GM08714 (cell line): Measurements from ENCODE around the gene LPAR6.

ENCODE experiments used
- H3K4me3 ChIP-seq: fragments of 200-500 bp; sonication (Bioruptor generic); 2 replicates; pipeline ENCODE4 v1.5.1; 2014; ENCODE audit warnings: mild to moderate bottlenecking, low read length, inconsistent platforms
- ZNF274 ChIP-seq: IDR thresholded peaks from 2 replicates; pipeline ENCODE4 v1.6.1; 2012; ENCODE audit warnings: mild to moderate bottlenecking, low read depth, low read length

Gene LPAR6

GRCh38 chr13:48402325-48402932, 10.5 kb downstream of the LPAR6 start:
- TF ChIP-seq ZNF274, result no peak
- no peak overlapping the region; the same call in 1 of the 2 replicates for H3K4me3 ChIP-seq

GRCh38 chr13:48401480-48401879, 11.4 kb downstream of the LPAR6 start:
- H3K4me3 ChIP-seq, result no peak overlapping the region
- TF ChIP-seq ZNF274, result no peak

- no peak for TF ChIP-seq ZNF274
- no peak overlapping the region for H3K4me3 ChIP-seq
These were observed 12.0 kb downstream of the LPAR6 start for GRCh38 chr13:48400850-48401291.

GRCh38 chr13:48400090-48400694, 12.7 kb downstream of the LPAR6 start:
- no peak overlapping the region for H3K4me3 ChIP-seq
- no peak for TF ChIP-seq ZNF274

GRCh38 chr13:48398450-48399095, 14.3 kb downstream of the LPAR6 start:
- TF ChIP-seq ZNF274, result no peak
- H3K4me3 ChIP-seq, result no peak overlapping the region

- no peak overlapping the region for H3K4me3 ChIP-seq
- no peak for TF ChIP-seq ZNF274
These were observed 15.2 kb downstream of the LPAR6 start for GRCh38 chr13:48397744-48398143.

- H3K4me3 ChIP-seq, result no peak overlapping the region
- no peak for TF ChIP-seq ZNF274
These were observed 19.2 kb downstream of the LPAR6 start for GRCh38 chr13:48393698-48394085.

GRCh38 chr13:48393030-48393697, 19.7 kb downstream of the LPAR6 start:
- TF ChIP-seq ZNF274, result no peak
- no peak overlapping the region for H3K4me3 ChIP-seq

- TF ChIP-seq ZNF274, result no peak
- H3K4me3 ChIP-seq, result no peak overlapping the region
These were observed 21.7 kb downstream of the LPAR6 start for GRCh38 chr13:48391257-48391656.

- no peak for TF ChIP-seq ZNF274
- no peak overlapping the region for H3K4me3 ChIP-seq
These were observed 26.1 kb downstream of the LPAR6 start for GRCh38 chr13:48386816-48387215.

GRCh38 chr13:48383384-48383783, 29.5 kb downstream of the LPAR6 start:
- H3K4me3 ChIP-seq, result no peak overlapping the region
- TF ChIP-seq ZNF274, result no peak

GRCh38 chr13:48380581-48380980, 32.3 kb downstream of the LPAR6 start:
- TF ChIP-seq ZNF274, result no peak
- no peak overlapping the region for H3K4me3 ChIP-seq

GRCh38 chr13:48377857-48378256, 35.1 kb downstream of the LPAR6 start:
- no peak for TF ChIP-seq ZNF274
- H3K4me3 ChIP-seq, result no peak overlapping the region

- TF ChIP-seq ZNF274, result no peak
These were observed 42.1 kb downstream of the LPAR6 start for GRCh38 chr13:48370815-48371214.

GRCh38 chr13:48369988-48370387, 42.9 kb downstream of the LPAR6 start:
- no peak for TF ChIP-seq ZNF274
- H3K4me3 ChIP-seq, result no peak overlapping the region

More at GRCh38 chr13:48370815-48371214, 42.1 kb downstream of the LPAR6 start:
- no peak overlapping the region for H3K4me3 ChIP-seq
